K562 (cell line): ENCODE results near the gene HSPB1. TPM values are rescaled to one million over a fixed set of nuclear protein-coding genes. Genes with fewer than 3 reads are reported as not detected.
A peak's percentile ranks its signal among the peaks of the same experiment; 100 is the strongest.

Source experiments
- E2F3 ChIP-seq: fragments of 250-450 bp; sonication (Bioruptor Pico); IDR thresholded peaks from 2 replicates; pipeline ENCODE4 v1.4.0; 2020; ENCODE audit warnings: mild to moderate bottlenecking
- ILK ChIP-seq: fragments of 450-650 bp; IDR thresholded peaks from 2 replicates; pipeline ENCODE4 v1.6.1; 2016; ENCODE audit warnings: missing genetic modification characterization, low read depth, mild to moderate bottlenecking, missing compliant biosample characterization, moderate library complexity, borderline replicate concordance
- MAX ChIP-seq: sonication (generic); formaldehyde crosslinking; IDR thresholded peaks from 2 replicates; pipeline ENCODE4 v1.9.0; 2022; ENCODE audit warnings: mild to moderate bottlenecking, missing genetic modification reagents
- NFATC3 ChIP-seq: fragments of 450-650 bp; IDR thresholded peaks from 2 replicates; pipeline ENCODE4 v1.6.1; 2017; ENCODE audit warnings: mild to moderate bottlenecking
- NKRF ChIP-seq: fragments of 450-650 bp; IDR thresholded peaks from 2 replicates; pipeline ENCODE4 v1.6.1; 2016; ENCODE audit warnings: borderline replicate concordance
- NONO ChIP-seq, 2 experiments: fragments of 200-400 bp in 1 of 2; fragments of 450-650 bp in 1 of 2; formaldehyde crosslinking in 1 of 2; IDR thresholded peaks; 2 replicates each; pipeline ENCODE4 v1.6.1; 2017; ENCODE audit warnings: low read depth in 2 of 2, mild to moderate bottlenecking in 2 of 2, moderate library complexity in 2 of 2, low read length in 1 of 2
- POLR2B ChIP-seq: fragments of 450-650 bp; IDR thresholded peaks from 2 replicates; pipeline ENCODE4 v1.6.1; 2018; ENCODE audit warnings: low read depth; ENCODE audit not compliant: partially characterized antibody
- PTTG1 ChIP-seq: fragments of 450-650 bp; IDR thresholded peaks from 2 replicates; pipeline ENCODE4 v1.6.1; 2016; ENCODE audit warnings: low read depth, mild to moderate bottlenecking, missing genetic modification characterization, missing compliant biosample characterization
- PYGO2 ChIP-seq: fragments of 450-650 bp; IDR thresholded peaks from 2 replicates; pipeline ENCODE4 v1.6.1; 2016; ENCODE audit warnings: mild to moderate bottlenecking, missing genetic modification characterization, moderate library complexity, missing compliant biosample characterization
- TCF3 ChIP-seq: sonication (generic); formaldehyde crosslinking; IDR thresholded peaks from 2 replicates; pipeline ENCODE4 v1.4.0; 2020; ENCODE audit warnings: mild to moderate bottlenecking, missing genetic modification reagents
- TCFL5 ChIP-seq: fragments of 250-450 bp; sonication (Bioruptor Pico); conservative IDR thresholded peaks from 2 replicates; pipeline ENCODE4 v1.6.1; 2021; ENCODE audit warnings: mild to moderate bottlenecking, moderate library complexity, matching md5 sums
- TEAD1 ChIP-seq, 2 experiments: fragments of 450-650 bp in 1 of 2; sonication (generic) in 1 of 2; formaldehyde crosslinking; IDR thresholded peaks; 2 replicates each; pipeline versions ENCODE4 v1.4.0 to v1.8.0; 2020 to 2022; ENCODE audit warnings: mild to moderate bottlenecking in 2 of 2, missing genetic modification reagents in 1 of 2
- TEAD4 ChIP-seq, 2 experiments: sonication (generic) in 1 of 2; formaldehyde crosslinking in 1 of 2; IDR thresholded peaks; 2 replicates each; pipeline versions ENCODE4 v1.6.1 to v1.8.0; 2012 to 2022; ENCODE audit warnings: borderline replicate concordance in 1 of 2, inconsistent platforms in 1 of 2, low read length in 1 of 2, mild to moderate bottlenecking in 1 of 2, missing genetic modification reagents in 1 of 2
- YY1 ChIP-seq, 3 experiments: IDR thresholded peaks; 2 replicates each; pipeline ENCODE4 v1.6.1; 2011; ENCODE audit warnings: low read length in 2 of 3, mild to moderate bottlenecking in 2 of 3, moderate library complexity in 2 of 3, borderline replicate concordance in 1 of 3, control low read depth in 1 of 3, low read depth in 1 of 3; ENCODE audit not compliant: insufficient read depth in 3 of 3, insufficient replicate concordance in 2 of 3, control insufficient read depth in 1 of 3, insufficient read length in 1 of 3; ENCODE audit errors: extremely low read depth in 1 of 3
- ZNF263 ChIP-seq: sonication (generic); formaldehyde crosslinking; IDR thresholded peaks from 2 replicates; pipeline ENCODE4 v1.8.0; 2022; ENCODE audit warnings: mild to moderate bottlenecking, missing genetic modification reagents, borderline replicate concordance
- ZNF780A ChIP-seq: fragments of 250-450 bp; sonication (Bioruptor Pico); IDR thresholded peaks from 2 replicates; pipeline ENCODE4 v1.5.0; 2021; ENCODE audit warnings: mild to moderate bottlenecking
- ZSCAN29 ChIP-seq: fragments of 450-650 bp; IDR thresholded peaks from 2 replicates; pipeline ENCODE4 v1.6.1; 2017
- polyA plus RNA-seq, 8 experiments: library from polyadenylated mRNA; depleted of rRNA in 4 of 8; stranded (reverse) in 5 of 8; unstranded in 3 of 8; fragments of >200 nt; fragmentation: Nextera tagmentation in 2 of 8; fragmentation: Illumina TruSeq in 1 of 8; extraction: Ambion mirVana in 2 of 8; extraction: Trizol in 1 of 8; gene quantifications; 2 replicates each; pipeline versions ENCODE4 v1.2.1 to v1.2.3, GENCODE V29; 2011 to 2014; ENCODE audit warnings: inconsistent platforms in 1 of 8, missing spikeins in 1 of 8
- total RNA-seq, 7 experiments: library from RNA; depleted of rRNA in 6 of 7; stranded (reverse); fragments of >200 nt in 6 of 7; fragmentation: Illumina TruSeq in 2 of 7; extraction: Trizol in 2 of 7; gene quantifications; 2 replicates each; pipeline versions ENCODE4 v1.2.1 to v1.2.3, GENCODE V29; 2011 to 2021; ENCODE audit warnings: low replicate concordance in 1 of 7
- TF ChIP-seq, protein P1 (sequence below), 2 experiments: fragments of 250-450 bp in 1 of 2; fragments of 450-650 bp in 1 of 2; sonication (Bioruptor Pico) in 1 of 2; IDR thresholded peaks; 2 replicates each; pipeline versions ENCODE4 v1.6.1 to v1.8.0; 2016 to 2021; ENCODE audit warnings: mild to moderate bottlenecking in 2 of 2, moderate library complexity in 2 of 2, missing compliant biosample characterization in 1 of 2, missing genetic modification characterization in 1 of 2
- TF ChIP-seq, protein P2 (sequence below): fragments of 250-450 bp; sonication (Bioruptor Pico); IDR thresholded peaks from 2 replicates; pipeline ENCODE4 v1.5.1; 2021; ENCODE audit warnings: mild to moderate bottlenecking
- TF ChIP-seq, protein P3 (sequence below): fragments of 450-650 bp; IDR thresholded peaks from 2 replicates; pipeline ENCODE4 v1.6.1; 2016

The HSPB1 gene
- total and polyA plus RNA-seq, 9 of the 15 experiments (the other 6 are each of a cell fraction or from before 2014, with no cell fraction given) = 27.1 to 522 (median 138) TPM

GRCh38 chr7:76318488-76319353, 16.2 kb downstream of the HSPB1 start (continued):
- TF ChIP-seq, protein P1, sequence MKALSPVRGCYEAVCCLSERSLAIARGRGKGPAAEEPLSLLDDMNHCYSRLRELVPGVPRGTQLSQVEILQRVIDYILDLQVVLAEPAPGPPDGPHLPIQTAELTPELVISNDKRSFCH (CRISPR knock-in tag; IDR thresholded peaks at IDR 0.05) = no peak
- TF ChIP-seq, protein P1 (tag; IDR thresholded peaks at IDR 0.05) = no peak
- TF ChIP-seq TCF3 (peak; percentile 12; the same call in 1 of the 2 replicates), ILK (no peak), TEAD4 (IDR thresholded peaks at IDR 0.05; ENCODE audit: low read length) (peak; percentile 65), TEAD4 (CRISPR knock-in tag; IDR thresholded peaks at IDR 0.05; ENCODE audit: borderline replicate concordance) (no peak), TEAD1 (CRISPR knock-in tag; IDR thresholded peaks at IDR 0.05) (peak; percentile 3 to 93; a peak in 3 of 4 replicates), NONO (IDR thresholded peaks at IDR 0.05; ENCODE audit: low read depth in 2 of 2, low read length in 1 of 2) (peak in 1 of 2 experiments; percentile 48; a peak in 1 of 4 replicates), TCFL5 (no peak), POLR2B (peak; percentile 8), E2F3 (CRISPR knock-in tag) (no peak), ZNF263 (CRISPR knock-in tag) (no peak), YY1 (IDR thresholded peaks at IDR 0.05; ENCODE audit: borderline replicate concordance in 1 of 3, control insufficient read depth in 1 of 3, extremely low read depth in 1 of 3, insufficient read depth in 3 of 3, insufficient read length in 1 of 3, insufficient replicate concordance in 2 of 3, low read depth in 1 of 3, low read length in 2 of 3) (no peak), PTTG1 (tag) (no peak), PYGO2 (tag) (no peak), NKRF (peak; percentile 74; the same call in 1 of the 2 replicates), MAX (CRISPR knock-in tag) (peak; percentile 40), NFATC3 (0 out of 2 replicates have a peak, but pooled peaks have one; percentile 13), ZNF780A (CRISPR knock-in tag) (no peak), ZSCAN29 (peak; percentile 59; the same call in 1 of the 2 replicates)
- TF ChIP-seq, protein P2, sequence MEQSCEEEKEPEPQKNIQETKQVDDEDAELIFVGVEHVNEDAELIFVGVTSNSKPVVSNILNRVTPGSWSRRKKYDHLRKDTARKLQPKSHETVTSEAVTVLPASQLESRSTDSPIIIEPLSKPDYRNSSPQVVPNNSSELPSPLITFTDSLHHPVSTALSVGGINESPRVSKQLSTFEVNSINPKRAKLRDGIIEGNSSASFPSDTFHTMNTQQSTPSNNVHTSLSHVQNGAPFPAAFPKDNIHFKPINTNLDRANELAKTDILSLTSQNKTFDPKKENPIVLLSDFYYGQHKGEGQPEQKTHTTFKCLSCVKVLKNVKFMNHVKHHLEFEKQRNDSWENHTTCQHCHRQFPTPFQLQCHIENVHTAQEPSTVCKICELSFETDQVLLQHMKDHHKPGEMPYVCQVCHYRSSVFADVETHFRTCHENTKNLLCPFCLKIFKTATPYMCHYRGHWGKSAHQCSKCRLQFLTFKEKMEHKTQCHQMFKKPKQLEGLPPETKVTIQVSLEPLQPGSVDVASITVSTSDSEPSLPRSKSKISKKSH (CRISPR knock-in tag) = no peak
- TF ChIP-seq, protein P3, sequence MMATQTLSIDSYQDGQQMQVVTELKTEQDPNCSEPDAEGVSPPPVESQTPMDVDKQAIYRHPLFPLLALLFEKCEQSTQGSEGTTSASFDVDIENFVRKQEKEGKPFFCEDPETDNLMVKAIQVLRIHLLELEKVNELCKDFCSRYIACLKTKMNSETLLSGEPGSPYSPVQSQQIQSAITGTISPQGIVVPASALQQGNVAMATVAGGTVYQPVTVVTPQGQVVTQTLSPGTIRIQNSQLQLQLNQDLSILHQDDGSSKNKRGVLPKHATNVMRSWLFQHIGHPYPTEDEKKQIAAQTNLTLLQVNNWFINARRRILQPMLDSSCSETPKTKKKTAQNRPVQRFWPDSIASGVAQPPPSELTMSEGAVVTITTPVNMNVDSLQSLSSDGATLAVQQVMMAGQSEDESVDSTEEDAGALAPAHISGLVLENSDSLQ = no peak
